H54 (cell line): ENCODE data around the gene PIK3C2G.

Experiments used
- DNase-seq: peaks from one replicate; pipeline ENCODE4 v3.0.0; 2011; ENCODE audit warnings: low spot score, mixed read lengths; ENCODE audit not compliant: insufficient read length
- FAIRE-seq: peaks from 3 replicates; lab custom pipeline; 2011; peaks lifted over from hg19 to GRCh38; lab: Jason Lieb, UNC
- POLR2A ChIP-seq: IDR thresholded peaks from 2 replicates; pipeline ENCODE4 v1.6.1; 2011; ENCODE audit warnings: low read depth, mild to moderate bottlenecking, low read length

The PIK3C2G gene

GRCh38 chr12:18629916-18630315, 368.6 kb downstream of the PIK3C2G start:
- no peak for DNase-seq
- no peak for FAIRE-seq
- TF ChIP-seq POLR2A: no peak

- no peak for TF ChIP-seq POLR2A
- FAIRE-seq (no peak), DNase-seq (no peak)
Measured at GRCh38 chr12:18631339-18631738, 370.0 kb downstream of the PIK3C2G start.

- FAIRE-seq (no peak), DNase-seq (no peak)
- TF ChIP-seq POLR2A: no peak
Measured at GRCh38 chr12:18632848-18633247, 371.5 kb downstream of the PIK3C2G start.

GRCh38 chr12:18634382-18634781, 373.1 kb downstream of the PIK3C2G start:
- TF ChIP-seq POLR2A: no peak
- FAIRE-seq (no peak), DNase-seq (no peak)

GRCh38 chr12:18640321-18640955, 379.1 kb downstream of the PIK3C2G start:
- no peak for DNase-seq
- TF ChIP-seq POLR2A: no peak
- FAIRE-seq: no peak

GRCh38 chr12:18643681-18644080, 382.4 kb downstream of the PIK3C2G start:
- no peak for DNase-seq
- no peak for TF ChIP-seq POLR2A
- FAIRE-seq: no peak

- TF ChIP-seq POLR2A: no peak
- FAIRE-seq: no peak
- no peak for DNase-seq
Measured at GRCh38 chr12:18644564-18644963, 383.2 kb downstream of the PIK3C2G start.

- FAIRE-seq: no peak
- DNase-seq: no peak
- no peak for TF ChIP-seq POLR2A
Measured at GRCh38 chr12:18646286-18646890, 385.1 kb downstream of the PIK3C2G start.

- no peak for TF ChIP-seq POLR2A
- FAIRE-seq: no peak
- DNase-seq: no peak
Measured at GRCh38 chr12:18651525-18651924, 390.2 kb downstream of the PIK3C2G start.

- FAIRE-seq: no peak
- no peak for TF ChIP-seq POLR2A
Measured at GRCh38 chr12:18652596-18652995, 391.3 kb downstream of the PIK3C2G start.

GRCh38 chr12:18653465-18653864, 392.1 kb downstream of the PIK3C2G start:
- TF ChIP-seq POLR2A: no peak
- FAIRE-seq (no peak), DNase-seq (no peak)

More at GRCh38 chr12:18652596-18652995, 391.3 kb downstream of the PIK3C2G start:
- no peak for DNase-seq

GRCh38 chr12:18655351-18655750, 394.0 kb downstream of the PIK3C2G start:
- FAIRE-seq (no peak), DNase-seq (no peak)
- no peak for TF ChIP-seq POLR2A

- no peak for TF ChIP-seq POLR2A
- no peak for FAIRE-seq
- no peak for DNase-seq
Measured at GRCh38 chr12:18658179-18658578, 396.9 kb downstream of the PIK3C2G start.

GRCh38 chr12:18658829-18659228, 397.5 kb downstream of the PIK3C2G start:
- DNase-seq: no peak
- no peak for FAIRE-seq
- no peak for TF ChIP-seq POLR2A

- no peak for TF ChIP-seq POLR2A
- DNase-seq (no peak), FAIRE-seq (no peak)
Measured at GRCh38 chr12:18676141-18676540, 414.8 kb downstream of the PIK3C2G start.

GRCh38 chr12:18676996-18677588, 415.8 kb downstream of the PIK3C2G start:
- TF ChIP-seq POLR2A: no peak
- FAIRE-seq (no peak), DNase-seq (no peak)
